Caco-2 (cell line): ENCODE data around the gene RPL28. TPM values are rescaled to one million over a fixed set of nuclear protein-coding genes. Genes with fewer than 3 reads are reported as not detected.

Source experiments
- BruUV-seq: library from RNA; stranded (reverse); fragments of 400-500 nt; replicated peaks from 2 replicates; lab custom pipeline; 2021; lab: Mats Ljungman, UMichigan
- CTCF ChIA-PET: fragments of 300-600 bp; sonication (Branson Sonifier 250); formaldehyde crosslinking; loops from one replicate; lab custom pipeline; 2022; ENCODE audit warnings: antibody characterized with exemption; lab: Charles Lee
- POLR2A ChIA-PET: fragments of 300-600 bp; sonication (Branson Sonifier 250); formaldehyde crosslinking; loops from one replicate; lab custom pipeline; 2022; ENCODE audit warnings: antibody characterized with exemption; lab: Charles Lee
- DNase-seq, 2 experiments: peaks; one replicate each; pipeline versions ENCODE4 v3.0.0 to v3.0.0-alpha.2; 2020 to 2022
- H3K27me3 ChIP-seq: replicated peaks from 2 replicates; pipeline ENCODE4 v1.6.0; 2011; ENCODE audit warnings: low read length; ENCODE audit not compliant: control insufficient read depth, insufficient read depth
- H3K36me3 ChIP-seq: 2 replicates; pipeline ENCODE4 v1.5.1; 2011; ENCODE audit warnings: low read length; ENCODE audit not compliant: control insufficient read depth, insufficient read depth
- H3K4me1 ChIP-seq: fragments of 250-450 bp; sonication (Bioruptor Pico); 2 replicates; pipeline ENCODE4 v1.5.1; 2020; ENCODE audit warnings: mild to moderate bottlenecking
- H3K4me3 ChIP-seq: 2 replicates; pipeline ENCODE4 v1.5.1; 2011; ENCODE audit warnings: low read depth, mild to moderate bottlenecking, control low read depth, low read length
- H3K9me3 ChIP-seq: fragments of 250-450 bp; sonication (Bioruptor Pico); 2 replicates; pipeline ENCODE4 v1.5.1; 2020; ENCODE audit warnings: mild to moderate bottlenecking, moderate library complexity
- H3K27ac Mint-ChIP-seq: one replicate; pipeline ENCODE4 v1.8.0; 2022; ENCODE audit warnings: mixed read lengths; ENCODE audit not compliant: unreplicated experiment
- H3K27me3 Mint-ChIP-seq: one replicate; pipeline ENCODE4 v1.8.0; 2022; ENCODE audit warnings: mixed read lengths; ENCODE audit not compliant: insufficient read depth, unreplicated experiment
- H3K36me3 Mint-ChIP-seq: one replicate; pipeline ENCODE4 v1.8.0; 2022; ENCODE audit warnings: mild to moderate bottlenecking, mixed read lengths; ENCODE audit not compliant: insufficient read depth, unreplicated experiment
- H3K4me1 Mint-ChIP-seq: one replicate; pipeline ENCODE4 v1.8.0; 2022; ENCODE audit warnings: low read depth, mixed read lengths; ENCODE audit not compliant: unreplicated experiment
- H3K4me3 Mint-ChIP-seq: one replicate; pipeline ENCODE4 v1.8.0; 2022; ENCODE audit warnings: mild to moderate bottlenecking, moderate library complexity, mixed read lengths; ENCODE audit not compliant: unreplicated experiment
- H3K9me3 Mint-ChIP-seq: one replicate; pipeline ENCODE4 v1.8.0; 2022; ENCODE audit warnings: mixed read lengths; ENCODE audit not compliant: unreplicated experiment
- intact Hi-C: fragments of 100-400 bp; cut with micrococcal nuclease; formaldehyde crosslinking; loops from one replicate; pipeline ENCODE4 v1.10.0; 2022; ENCODE audit not compliant: unreplicated experiment
- total RNA-seq: library from RNA; stranded (reverse); gene quantifications from 2 replicates; pipeline ENCODE4 v1.2.3, GENCODE V29; 2022
- TF ChIP-seq, protein P1 (sequence below), 2 experiments: fragments of 200-600 bp in 1 of 2; IDR thresholded peaks; 1 replicate in 1 of 2; 2 replicates in 1 of 2; pipeline versions ENCODE4 v1.5.1 to v1.8.0; 2011 to 2022; ENCODE audit warnings: antibody characterized with exemption in 1 of 2, control low read depth in 1 of 2, inconsistent platforms in 1 of 2, low read depth in 1 of 2, low read length in 1 of 2, mild to moderate bottlenecking in 1 of 2, moderate library complexity in 1 of 2; ENCODE audit not compliant: insufficient read depth in 1 of 2, severe bottlenecking in 1 of 2, unreplicated experiment in 1 of 2

Gene RPL28
- total RNA-seq, 1 experiment from 2014 or later = 2,048 TPM

GRCh38 chr19:55365245-55365644 is 20.5 kb upstream of the RPL28 start:
- ChIA-PET CTCF (no interaction called here), POLR2A (no interaction called here)
- Histone ChIP-seq H3K36me3 (no peaks in the 10 kb centered on the region), H3K27me3 (no peaks in the 10 kb centered on the region), H3K9me3 (no peaks in the 10 kb centered on the region), H3K4me1 (peaks cover 8% of the 10 kb centered on the region; the same call in 1 of the 2 replicates), H3K4me3 (no peak overlapping the region)
- intact Hi-C loops = no loop called here
- DNase-seq = no peak
- no peaks in the 10 kb centered on the region for H3K27me3 Mint-ChIP-seq
- peaks cover 7% of the 10 kb centered on the region for H3K36me3 Mint-ChIP-seq
- no TSS peak for BruUV-seq
- no peaks in the 10 kb centered on the region for H3K9me3 Mint-ChIP-seq
- TF ChIP-seq, protein P1, sequence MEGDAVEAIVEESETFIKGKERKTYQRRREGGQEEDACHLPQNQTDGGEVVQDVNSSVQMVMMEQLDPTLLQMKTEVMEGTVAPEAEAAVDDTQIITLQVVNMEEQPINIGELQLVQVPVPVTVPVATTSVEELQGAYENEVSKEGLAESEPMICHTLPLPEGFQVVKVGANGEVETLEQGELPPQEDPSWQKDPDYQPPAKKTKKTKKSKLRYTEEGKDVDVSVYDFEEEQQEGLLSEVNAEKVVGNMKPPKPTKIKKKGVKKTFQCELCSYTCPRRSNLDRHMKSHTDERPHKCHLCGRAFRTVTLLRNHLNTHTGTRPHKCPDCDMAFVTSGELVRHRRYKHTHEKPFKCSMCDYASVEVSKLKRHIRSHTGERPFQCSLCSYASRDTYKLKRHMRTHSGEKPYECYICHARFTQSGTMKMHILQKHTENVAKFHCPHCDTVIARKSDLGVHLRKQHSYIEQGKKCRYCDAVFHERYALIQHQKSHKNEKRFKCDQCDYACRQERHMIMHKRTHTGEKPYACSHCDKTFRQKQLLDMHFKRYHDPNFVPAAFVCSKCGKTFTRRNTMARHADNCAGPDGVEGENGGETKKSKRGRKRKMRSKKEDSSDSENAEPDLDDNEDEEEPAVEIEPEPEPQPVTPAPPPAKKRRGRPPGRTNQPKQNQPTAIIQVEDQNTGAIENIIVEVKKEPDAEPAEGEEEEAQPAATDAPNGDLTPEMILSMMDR (IDR thresholded peaks at IDR 0.05; ENCODE audit: insufficient read depth in 1 of 2, low read depth in 1 of 2, low read length in 1 of 2, severe bottlenecking in 1 of 2, unreplicated experiment in 1 of 2) = no peak
- peaks cover 6% of the 10 kb centered on the region for H3K4me1 Mint-ChIP-seq
- H3K27ac Mint-ChIP-seq = no peak overlapping the region
- no peak overlapping the region for H3K4me3 Mint-ChIP-seq

- Histone ChIP-seq H3K4me1 (peaks cover 8% of the 10 kb centered on the region; the same call in 1 of the 2 replicates), H3K4me3 (no peak overlapping the region), H3K36me3 (no peaks in the 10 kb centered on the region), H3K9me3 (no peaks in the 10 kb centered on the region), H3K27me3 (no peaks in the 10 kb centered on the region; the same call in 1 of the 2 replicates)
- Mint-ChIP-seq H3K4me1 (peaks cover 12% of the 10 kb centered on the region), H3K9me3 (no peaks in the 10 kb centered on the region), H3K27me3 (peaks cover 6% of the 10 kb centered on the region), H3K27ac (no peak overlapping the region), H3K4me3 (no peak overlapping the region), H3K36me3 (peaks cover 7% of the 10 kb centered on the region)
- BruUV-seq = no TSS peak
- intact Hi-C loops = no loop called here
- TF ChIP-seq, protein P1 (IDR thresholded peaks at IDR 0.05; ENCODE audit: insufficient read depth in 1 of 2, low read depth in 1 of 2, low read length in 1 of 2, severe bottlenecking in 1 of 2, unreplicated experiment in 1 of 2) = no peak
- ChIA-PET POLR2A (no interaction called here), CTCF (no interaction called here)
- no peak for DNase-seq
Observed at GRCh38 chr19:55365964-55366363, 19.8 kb upstream of the RPL28 start.

DNA sequence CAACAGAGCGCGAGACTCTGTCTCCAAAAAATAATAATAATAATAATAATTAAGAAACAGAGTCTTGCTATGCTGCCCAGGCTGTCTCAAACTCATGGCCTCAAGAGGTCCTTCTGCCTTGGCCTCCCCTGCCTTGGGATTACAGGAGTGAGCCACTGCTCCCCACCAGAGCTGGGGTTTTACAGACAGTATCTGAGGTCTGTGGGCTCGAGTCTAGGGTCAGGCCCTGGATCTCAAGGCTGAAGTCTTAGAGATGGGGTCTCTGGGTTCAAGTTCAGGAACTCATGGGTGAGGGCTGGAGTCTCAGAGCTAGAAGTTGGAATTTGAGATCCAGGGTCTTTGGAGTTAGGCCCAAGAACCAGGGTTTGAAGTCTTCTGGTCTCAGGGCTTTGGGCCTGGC is 18.9 kb upstream of the RPL28 start:
- H3K4me3 Mint-ChIP-seq = no peak overlapping the region
- H3K27me3 ChIP-seq = no peaks in the 10 kb centered on the region; the same call in 1 of the 2 replicates
- TF ChIP-seq, protein P1 (IDR thresholded peaks at IDR 0.05; ENCODE audit: insufficient read depth in 1 of 2, low read depth in 1 of 2, low read length in 1 of 2, severe bottlenecking in 1 of 2, unreplicated experiment in 1 of 2) = no peak
- no peaks in the 10 kb centered on the region for H3K9me3 Mint-ChIP-seq
- ChIA-PET POLR2A (no interaction called here), CTCF (no interaction called here)
- H3K27me3 Mint-ChIP-seq = peaks cover 7% of the 10 kb centered on the region
- peaks cover 9% of the 10 kb centered on the region for H3K36me3 Mint-ChIP-seq
- peaks cover 8% of the 10 kb centered on the region; the same call in 1 of the 2 replicates for H3K4me1 ChIP-seq
- intact Hi-C loops = no loop called here
- DNase-seq = no peak
- no peak overlapping the region for H3K27ac Mint-ChIP-seq
- no peaks in the 10 kb centered on the region for H3K9me3 ChIP-seq
- BruUV-seq = no TSS peak
- no peak overlapping the region for H3K4me3 ChIP-seq
- no peaks in the 10 kb centered on the region for H3K36me3 ChIP-seq
- H3K4me1 Mint-ChIP-seq = peaks cover 14% of the 10 kb centered on the region
